HG03066 (cell line): ENCODE data around the gene DBX1.

Experiments
- ATAC-seq: cut with Tn5 transposase; IDR thresholded peaks from one replicate; pipeline ENCODE4 v1.9.1; 2021; ENCODE audit warnings: low read depth; ENCODE audit not compliant: unreplicated experiment

Gene DBX1

DNA sequence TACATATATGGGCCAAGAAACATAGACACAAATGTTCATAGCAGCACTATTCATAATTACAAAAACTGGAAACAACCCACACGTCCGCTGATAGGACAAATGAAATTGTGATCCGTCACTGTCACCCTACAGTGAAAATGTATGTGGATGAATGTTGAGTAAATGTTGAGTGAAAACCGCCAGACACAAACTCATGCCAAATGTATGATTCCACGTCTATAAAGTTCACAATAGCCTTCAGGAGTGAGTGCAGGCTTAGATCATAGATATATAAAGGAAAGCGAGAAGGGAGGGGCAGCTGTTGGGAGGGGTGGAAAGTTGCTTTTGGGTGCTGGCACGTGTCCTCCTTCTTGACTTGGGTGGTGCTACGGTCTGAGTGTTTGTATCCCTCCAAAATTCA, 33.6 kb downstream of the DBX1 start:
- ATAC-seq: no peak

GRCh38 chr11:20125927-20126326, 34.3 kb downstream of the DBX1 start:
- no peak for ATAC-seq

- ATAC-seq: no peak
Measured at GRCh38 chr11:20122131-20122530, 38.1 kb downstream of the DBX1 start.

DNA sequence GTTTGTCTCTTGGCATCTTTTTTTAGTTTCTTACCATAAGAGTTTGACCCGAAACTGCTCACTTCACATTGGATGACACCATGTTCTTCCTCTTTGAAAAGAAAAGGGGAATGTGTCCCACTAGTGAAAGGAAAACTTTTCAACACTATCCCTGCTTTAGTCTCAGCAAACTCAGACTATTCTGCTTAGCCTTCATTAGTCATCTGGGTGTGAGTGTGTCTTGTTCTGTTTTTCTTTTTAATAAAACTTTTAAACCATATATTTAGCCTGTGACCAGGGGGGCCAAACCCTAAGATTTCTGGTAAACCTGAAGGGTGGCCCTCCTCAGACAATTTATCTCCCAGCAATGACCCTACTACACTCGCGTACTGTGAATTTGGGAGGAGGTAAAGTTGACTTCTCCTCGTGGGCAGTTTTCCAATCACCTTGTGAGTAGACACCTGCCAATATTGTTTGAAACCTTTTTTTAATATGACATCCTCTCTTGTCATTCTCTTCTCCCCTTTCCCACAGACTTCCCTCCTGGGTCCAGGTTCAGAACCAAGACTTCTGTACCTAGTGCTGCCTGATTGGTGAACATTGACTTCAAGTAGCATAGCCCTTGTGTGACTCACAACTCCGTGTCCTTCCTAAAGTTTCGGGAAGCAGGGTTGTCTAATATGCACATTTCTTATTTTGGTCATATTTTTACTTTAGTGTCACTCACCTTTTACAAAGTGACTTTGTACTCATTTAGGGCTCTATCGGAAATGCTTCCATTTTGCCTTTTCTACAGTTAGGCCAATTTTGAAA, 39.9 kb downstream of the DBX1 start:
- no peak for ATAC-seq

DNA sequence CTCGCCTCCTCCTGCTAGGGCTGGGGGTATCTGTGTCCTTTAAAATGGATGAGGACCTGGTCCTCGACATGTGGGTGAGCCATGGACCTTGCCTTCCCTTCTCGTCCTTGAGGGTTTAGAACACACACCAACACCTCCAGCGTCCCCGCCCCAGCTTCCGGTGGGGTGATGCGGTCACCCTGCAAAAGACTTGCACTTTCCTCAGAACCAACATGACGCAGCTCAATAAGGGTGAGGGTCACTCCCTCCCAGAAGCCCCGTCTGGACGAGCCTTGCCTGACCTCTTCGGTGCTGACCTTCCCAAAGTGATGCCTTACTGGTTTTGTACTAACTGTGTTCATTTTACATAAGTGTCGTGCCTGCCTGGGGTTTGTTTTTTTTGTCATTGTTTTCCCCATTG, 41.0 kb downstream of the DBX1 start:
- no peak for ATAC-seq

DNA sequence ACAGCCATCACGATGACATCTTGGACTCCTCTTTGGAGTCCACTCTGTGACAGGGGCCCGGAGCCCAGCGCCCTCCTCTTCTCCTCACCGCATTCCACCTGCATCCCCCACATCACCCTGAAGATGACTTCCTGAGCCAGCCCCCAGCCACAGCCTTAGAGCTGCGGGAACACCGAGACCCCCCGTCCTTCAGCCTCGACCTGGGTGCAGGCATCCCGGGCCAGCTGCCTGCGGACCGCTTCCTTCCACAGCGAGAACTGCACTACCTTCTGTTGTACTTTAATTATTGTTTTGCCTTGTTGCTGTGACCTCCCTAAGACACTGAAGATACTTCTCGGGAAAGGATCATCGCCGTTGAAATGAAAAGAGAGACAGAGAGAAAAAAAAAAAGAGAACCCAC, 42.1 kb downstream of the DBX1 start:
- ATAC-seq: no peak

GRCh38 chr11:20117291-20117690, 43.0 kb downstream of the DBX1 start:
- no peak for ATAC-seq

GRCh38 chr11:20116825-20117224, 43.5 kb downstream of the DBX1 start:
- no peak for ATAC-seq

GRCh38 chr11:20114588-20114987, 45.7 kb downstream of the DBX1 start:
- ATAC-seq: no peak

DNA sequence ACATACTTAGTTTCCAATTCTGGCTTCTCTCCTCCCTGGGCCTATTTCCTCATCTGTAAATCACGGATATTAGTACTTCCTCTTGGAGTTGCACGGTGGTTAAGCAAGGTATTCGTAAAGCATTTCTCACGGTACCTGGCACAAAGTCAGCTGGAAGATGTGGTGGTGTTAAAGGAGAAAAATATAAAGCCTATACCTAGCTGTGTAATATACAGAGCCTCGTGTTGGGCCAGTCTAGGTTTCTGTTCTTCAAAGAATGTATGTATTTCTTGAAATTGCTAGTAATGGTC, 47.2 kb downstream of the DBX1 start:
- ATAC-seq: no peak

DNA sequence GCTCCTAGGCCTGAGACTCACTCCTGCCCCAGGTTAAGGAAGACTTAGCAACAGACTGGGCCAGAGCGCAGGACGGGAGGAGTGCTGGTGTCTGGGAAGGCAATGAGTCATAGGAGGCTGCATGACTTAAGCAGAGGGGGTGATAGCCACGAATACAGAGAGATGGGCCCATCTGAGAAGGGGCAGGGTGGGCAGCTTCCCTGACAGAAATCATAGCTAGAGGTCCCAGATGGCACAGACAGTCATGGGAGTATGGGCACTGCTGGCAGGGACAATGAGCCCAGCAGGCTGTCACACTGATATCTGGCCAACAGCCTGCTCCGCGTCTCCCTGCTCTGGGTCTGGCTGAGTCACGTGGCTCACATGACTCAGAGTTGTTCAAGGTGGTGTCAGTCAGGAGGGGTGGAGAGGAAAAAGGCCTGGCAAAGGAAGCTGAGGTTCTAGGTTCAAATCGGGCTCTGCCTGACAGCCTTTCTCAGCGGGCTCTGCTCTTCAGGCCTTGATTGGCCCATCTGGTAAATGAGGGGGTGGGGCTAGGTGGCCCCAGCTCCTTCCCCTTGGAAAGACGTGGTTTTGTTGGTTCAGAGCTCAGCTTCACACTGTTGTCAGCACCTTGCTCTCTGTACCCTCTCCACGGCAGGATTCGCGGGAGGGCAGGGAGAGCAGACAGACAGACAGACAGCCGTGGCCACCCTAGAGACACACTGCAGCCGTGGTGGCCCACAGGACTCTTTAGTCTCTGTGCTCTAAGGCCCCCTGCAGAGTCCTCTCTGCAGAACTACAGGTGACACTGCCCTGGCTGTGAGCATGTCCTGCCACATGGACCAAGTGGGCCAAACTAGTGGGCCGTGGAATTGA, 47.8 kb downstream of the DBX1 start:
- ATAC-seq: no peak

- no peak for ATAC-seq
Measured at GRCh38 chr11:20111871-20112270, 48.4 kb downstream of the DBX1 start.

DNA sequence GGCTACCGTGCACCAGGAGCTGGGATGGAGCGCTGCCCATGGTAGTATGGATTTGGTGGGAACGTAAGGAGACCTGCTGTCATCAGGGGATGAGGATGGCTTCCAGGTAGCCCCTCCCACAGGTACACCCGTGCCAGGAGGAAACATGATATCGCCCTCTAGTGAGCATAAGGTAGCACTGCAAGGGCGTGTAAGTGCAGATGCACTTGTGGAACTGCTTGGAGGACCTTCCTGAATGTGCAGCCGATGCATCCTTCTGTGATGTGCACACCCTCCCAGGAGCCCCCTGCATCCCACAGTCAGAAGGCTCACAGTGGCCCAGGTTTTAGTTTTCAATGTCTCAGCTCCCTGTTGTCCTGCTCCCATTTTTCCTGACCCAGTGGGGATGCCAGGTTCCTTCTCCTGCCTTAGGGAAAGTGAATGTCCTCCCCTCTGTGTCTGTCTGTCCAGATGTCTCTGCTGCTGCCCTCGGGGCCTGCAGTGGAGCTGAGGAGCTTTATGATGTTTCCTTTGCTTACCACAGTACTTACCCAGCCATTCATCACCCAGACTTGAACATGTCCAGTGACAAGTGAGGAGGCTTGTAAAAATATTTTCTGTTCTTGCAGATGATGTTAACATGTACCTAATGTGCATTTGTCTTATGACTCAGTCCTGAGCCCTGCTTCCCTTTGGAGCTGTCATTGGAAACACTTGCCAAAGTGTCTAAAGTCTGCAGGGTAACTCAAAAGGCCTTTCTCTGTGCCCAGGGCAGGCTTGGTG, 49.2 kb downstream of the DBX1 start:
- ATAC-seq: peak; percentile 76

DNA sequence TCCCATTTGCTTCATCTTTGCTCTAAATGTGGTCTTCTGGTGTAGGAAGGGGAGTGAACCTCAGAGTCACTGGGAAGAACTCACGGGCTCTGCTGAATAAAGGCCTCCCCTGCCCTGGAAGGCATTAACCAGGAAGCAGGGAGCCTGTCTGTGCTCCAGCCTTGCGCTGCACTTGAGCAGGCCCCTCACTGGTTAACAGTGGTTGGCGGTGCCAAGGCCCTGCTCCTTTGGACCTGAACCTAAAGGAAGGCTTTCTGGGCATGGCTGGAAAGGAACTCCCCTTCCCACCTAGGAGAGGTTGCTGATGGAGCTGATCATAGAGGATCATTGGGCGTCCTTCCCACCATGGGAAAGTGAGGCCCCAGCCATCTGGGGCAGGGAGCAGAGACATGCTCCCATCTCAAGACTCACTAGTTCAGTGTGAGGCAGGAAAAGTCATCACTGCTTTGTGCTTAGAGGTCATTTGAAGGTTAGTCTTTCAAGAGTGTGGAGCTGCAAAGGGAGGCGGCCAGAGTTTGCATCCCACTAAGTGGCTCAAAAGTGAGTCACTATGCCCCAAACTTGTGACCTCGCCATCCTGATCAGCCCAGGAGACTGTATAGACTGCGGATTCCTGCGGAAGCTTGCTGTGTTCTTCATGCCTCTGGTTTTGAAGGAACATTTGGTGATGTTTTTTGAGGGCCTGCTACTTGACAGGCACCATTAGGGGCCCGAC, 50.4 kb downstream of the DBX1 start:
- ATAC-seq: no peak
